ENCODE data around the gene ERC1.

- TF ChIP-seq POLR2AphosphoS5 (IDR thresholded peaks at IDR 0.05; ENCODE audit: low read depth, low read length) (no peak), TAF1 (IDR thresholded peaks at IDR 0.05; ENCODE audit: low read depth, low read length) (no peak)
Observed at GRCh38 chr12:1050059-1050707, 59.2 kb downstream of the ERC1 start.
